GM12878 (cell line): ENCODE results near the gene CACNA2D3. TPM values are rescaled to one million over a fixed set of nuclear protein-coding genes. Genes with fewer than 3 reads are reported as not detected.

Experiments
- ATAC-seq: fragments of 200-7000 bp; cut with Tn5 transposase; 3 replicates; pipeline ENCODE4 v1.9.1; 2020; ENCODE audit warnings: mild to moderate bottlenecking, moderate library complexity
- BruUV-seq: library from RNA; stranded (reverse); fragments of 400-500 nt; replicated peaks from 2 replicates; lab custom pipeline; 2021; lab: Mats Ljungman, UMichigan
- CTCF ChIA-PET: fragments of 300-600 bp; sonication (Branson Sonifier 250); formaldehyde crosslinking; extraction: SDS; loops from one replicate; lab custom pipeline; 2021; ENCODE audit warnings: inconsistent platforms; lab: Yijun Ruan, JAX
- POLR2A ChIA-PET: fragments of 350-600 bp; formaldehyde crosslinking; extraction: SDS; loops from one replicate; lab custom pipeline; 2021; ENCODE audit warnings: inconsistent platforms; lab: Charles Lee
- RAD21 ChIA-PET: fragments of 300-600 bp; sonication (Branson Sonifier 250); formaldehyde crosslinking; loops from one replicate; lab custom pipeline; 2023; ENCODE audit warnings: antibody characterized with exemption; ENCODE audit not compliant: unreplicated experiment; lab: Charles Lee
- SMC1A ChIA-PET: fragments of 300-600 bp; sonication (Branson Sonifier 250); formaldehyde crosslinking; loops from one replicate; lab custom pipeline; 2023; ENCODE audit not compliant: unreplicated experiment, uncharacterized antibody; lab: Charles Lee
- DNase-seq: peaks from one replicate; pipeline ENCODE4 v3.0.0-alpha.2; 2011; ENCODE audit warnings: low read depth, low spot score
- FAIRE-seq: peaks from 3 replicates; lab custom pipeline; 2011; peaks lifted over from hg19 to GRCh38; lab: Jason Lieb, UNC
- H2AFZ ChIP-seq: 2 replicates; pipeline ENCODE4 v1.6.0; 2011; ENCODE audit warnings: low read depth, low read length, control low read depth; ENCODE audit not compliant: control insufficient read depth
- H3K27ac ChIP-seq: 2 replicates; pipeline ENCODE4 v1.5.1; 2011; ENCODE audit warnings: control low read depth; ENCODE audit not compliant: control insufficient read depth, insufficient read depth
- H3K27me3 ChIP-seq, 2 experiments: replicated peaks in 1 of 2; 2 replicates each; pipeline versions ENCODE4 v1.6.0 to v1.6.1; 2011; ENCODE audit warnings: low read length in 1 of 2; ENCODE audit not compliant: control insufficient read depth in 2 of 2, insufficient read depth in 2 of 2
- H3K36me3 ChIP-seq, 2 experiments: 2 replicates each; pipeline ENCODE4 v1.5.1; 2011; ENCODE audit warnings: low read length in 1 of 2; ENCODE audit not compliant: control insufficient read depth in 2 of 2, insufficient read depth in 2 of 2
- H3K4me1 ChIP-seq: 2 replicates; pipeline ENCODE4 v1.6.1; 2011; ENCODE audit warnings: mild to moderate bottlenecking, low read length, moderate library complexity, mixed read lengths; ENCODE audit not compliant: control insufficient read depth, insufficient read depth
- H3K4me2 ChIP-seq: 2 replicates; pipeline ENCODE4 v1.6.0; 2011; ENCODE audit warnings: control low read depth; ENCODE audit not compliant: control insufficient read depth, insufficient read depth
- H3K4me3 ChIP-seq: fragments of 200-600 bp; sonication (generic); 2 replicates; pipeline ENCODE4 v1.5.1; 2016
- H3K79me2 ChIP-seq: 2 replicates; pipeline ENCODE4 v1.6.0; 2011; ENCODE audit warnings: low read length; ENCODE audit not compliant: control insufficient read depth, insufficient read depth
- H3K9ac ChIP-seq: 2 replicates; pipeline ENCODE4 v1.8.0; 2011; ENCODE audit warnings: low read length, control low read depth, mixed read lengths; ENCODE audit not compliant: control insufficient read depth, insufficient read depth
- H3K9me3 ChIP-seq: replicated peaks from 3 replicates; pipeline ENCODE4 v1.5.1; 2011; ENCODE audit warnings: mild to moderate bottlenecking, low read length; ENCODE audit not compliant: control insufficient read depth, insufficient read depth
- H4K20me1 ChIP-seq: 2 replicates; pipeline ENCODE4 v1.6.0; 2011; ENCODE audit not compliant: control insufficient read depth, insufficient read depth
- CHD1 ChIP-seq: IDR thresholded peaks from 2 replicates; pipeline ENCODE4 v1.6.1; 2012; ENCODE audit warnings: low read depth, low read length, improper control_type of control experiment
- EGR1 ChIP-seq, 2 experiments: IDR thresholded peaks; 1 replicate in 1 of 2; 2 replicates in 1 of 2; pipeline ENCODE4 v1.6.1; 2011 to 2012; ENCODE audit warnings: low read depth in 2 of 2, low read length in 2 of 2, borderline replicate concordance in 1 of 2, mild to moderate bottlenecking in 1 of 2, moderate library complexity in 1 of 2
- ESRRA ChIP-seq: IDR thresholded peaks from 2 replicates; pipeline ENCODE4 v1.6.1; 2012; ENCODE audit warnings: mild to moderate bottlenecking, low read length, improper control_type of control experiment
- JUNB ChIP-seq: IDR thresholded peaks from 2 replicates; pipeline ENCODE4 v1.6.1; 2016; ENCODE audit warnings: antibody characterized with exemption, mild to moderate bottlenecking
- POLR2AphosphoS2 ChIP-seq: IDR thresholded peaks from 2 replicates; pipeline ENCODE4 v1.6.1; 2011; ENCODE audit warnings: low read depth, mild to moderate bottlenecking, low read length, improper control_type of control experiment, moderate library complexity
- SMAD5 ChIP-seq: IDR thresholded peaks from 2 replicates; pipeline ENCODE4 v1.6.1; 2016; ENCODE audit warnings: antibody characterized with exemption, low read depth
- ZSCAN29 ChIP-seq: fragments of 450-650 bp; IDR thresholded peaks from 2 replicates; pipeline ENCODE4 v1.6.1; 2017; ENCODE audit warnings: mild to moderate bottlenecking, moderate library complexity
- WGBS: methylation state at CpG from one replicate; pipeline ENCODE4 v1.1.6; 2016; ENCODE audit warnings: low lambda C conversion rate; ENCODE audit not compliant: insufficient replicate concordance, insufficient coverage; ENCODE audit errors: missing lambda C conversion rate; 5-methylcytosine and 5-hydroxymethylcytosine counted together
- in situ Hi-C: fragments of 300-500 bp; cut with MboI; formaldehyde crosslinking; loops from 9 replicates; pipeline ENCODE4 v1.14.3; 2018; ENCODE audit warnings: mixed read lengths
- intact Hi-C: fragments of 100-400 bp; cut with micrococcal nuclease; formaldehyde crosslinking; loops from one replicate; pipeline ENCODE4 v1.14.2; 2022; ENCODE audit not compliant: unreplicated experiment
- polyA plus RNA-seq, 11 experiments: library from polyadenylated mRNA; depleted of rRNA in 4 of 11; unstranded in 6 of 11; stranded (reverse) in 5 of 11; fragments of >200 nt; fragmentation: Nextera tagmentation in 4 of 11; fragmentation: Illumina TruSeq in 1 of 11; extraction: Ambion mirVana in 4 of 11; extraction: Trizol in 1 of 11; gene quantifications; 1 replicate in 1 of 11; 2 replicates in 10 of 11; pipeline versions ENCODE4 v1.2.1 to v1.2.3, GENCODE V29; 2011 to 2016; ENCODE audit warnings: inconsistent platforms in 2 of 11, missing spikeins in 2 of 11, low read depth in 1 of 11
- total RNA-seq, 4 experiments: library from RNA; depleted of rRNA in 3 of 4; stranded (reverse); fragments of >200 nt in 3 of 4; fragmentation: Illumina TruSeq in 1 of 4; extraction: Trizol in 1 of 4; gene quantifications; 2 replicates each; pipeline versions ENCODE4 v1.2.1 to v1.2.3, GENCODE V29; 2013 to 2021
- TF ChIP-seq, protein P1 (sequence below): IDR thresholded peaks from 2 replicates; pipeline ENCODE4 v1.6.1; 2011; ENCODE audit warnings: mild to moderate bottlenecking, low read depth, low read length, moderate library complexity; ENCODE audit not compliant: insufficient replicate concordance

Gene CACNA2D3
- total and polyA plus RNA-seq, 10 of the 15 experiments (the other 5 are each of a cell fraction or from before 2014, with no cell fraction given) = not detected

DNA sequence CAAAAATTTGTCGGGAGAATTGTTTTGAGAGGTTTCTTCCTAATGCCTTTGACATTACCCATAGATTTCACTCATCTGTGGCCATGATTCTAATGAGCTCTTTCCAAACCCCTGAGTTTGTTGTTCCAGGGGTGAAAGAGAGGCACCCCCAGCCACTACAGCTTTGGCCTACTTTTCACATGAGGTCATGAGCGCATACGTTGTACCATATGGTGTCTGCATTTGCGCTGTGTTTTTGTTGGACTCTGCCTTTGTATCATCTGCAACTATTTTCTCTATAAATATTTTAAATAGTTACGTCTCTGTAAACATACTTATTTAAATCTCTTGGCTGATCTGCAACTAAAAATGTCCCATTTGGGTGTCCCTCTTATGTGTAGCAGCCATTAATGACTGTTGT, 697.6 kb downstream of the CACNA2D3 start (continued):
- no peak for TF ChIP-seq ESRRA
- no peak for TF ChIP-seq ZSCAN29
- TF ChIP-seq EGR1 (IDR thresholded peaks at IDR 0.05; ENCODE audit: borderline replicate concordance in 1 of 2, low read depth in 2 of 2, low read length in 2 of 2) = no peak
- no peak for TF ChIP-seq JUNB

DNA sequence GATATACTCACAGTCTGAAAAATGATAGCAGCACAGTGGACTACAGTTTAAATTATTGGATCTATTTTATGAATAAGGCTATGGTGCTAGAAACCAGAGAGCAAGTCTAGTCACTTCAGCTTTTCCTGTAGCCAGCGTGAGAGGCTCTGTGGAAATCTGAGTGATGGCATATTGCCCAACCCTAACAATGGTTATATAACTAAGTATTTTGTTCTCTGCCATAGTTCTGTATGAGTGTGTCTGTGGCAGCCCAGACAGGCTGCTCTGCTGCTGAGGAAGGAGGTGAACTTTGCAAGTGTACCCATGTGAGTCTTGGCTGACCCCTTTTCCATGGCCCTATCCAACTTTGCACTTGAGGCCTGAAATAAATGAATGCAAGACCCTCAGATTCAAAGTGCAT, 699.9 kb downstream of the CACNA2D3 start:
- H4K20me1 ChIP-seq = no peaks in the 10 kb centered on the region
- H3K27me3 ChIP-seq = no peaks in the 10 kb centered on the region
- ChIA-PET RAD21 (no interaction called here), SMC1A (no interaction called here), POLR2A (no interaction called here), CTCF (interaction anchor here (1.5 kb wide), 1 partner anchor 27 kb away, joined by 3 read pairs; no protein-coding TSS in a partner anchor)
- no TSS peak for BruUV-seq
- no peak overlapping the region for H3K9ac ChIP-seq
- ATAC-seq (no peak), DNase-seq (no peak), FAIRE-seq (no peak)
- H3K79me2 ChIP-seq = no peaks in the 10 kb centered on the region
- WGBS = 4% methylated on average over 1 of the region's 1 CpG
- in situ Hi-C loops (no loop called here), intact Hi-C loops (no loop called here)
- no peaks in the 10 kb centered on the region for H3K36me3 ChIP-seq
- no peak overlapping the region for H3K4me2 ChIP-seq
- no peak overlapping the region for H3K27ac ChIP-seq
- no peak overlapping the region for H2AFZ ChIP-seq
- no peaks in the 10 kb centered on the region for H3K9me3 ChIP-seq
- no peak for TF ChIP-seq POLR2AphosphoS2
- TF ChIP-seq CHD1 = no peak
- TF ChIP-seq, protein P1, sequence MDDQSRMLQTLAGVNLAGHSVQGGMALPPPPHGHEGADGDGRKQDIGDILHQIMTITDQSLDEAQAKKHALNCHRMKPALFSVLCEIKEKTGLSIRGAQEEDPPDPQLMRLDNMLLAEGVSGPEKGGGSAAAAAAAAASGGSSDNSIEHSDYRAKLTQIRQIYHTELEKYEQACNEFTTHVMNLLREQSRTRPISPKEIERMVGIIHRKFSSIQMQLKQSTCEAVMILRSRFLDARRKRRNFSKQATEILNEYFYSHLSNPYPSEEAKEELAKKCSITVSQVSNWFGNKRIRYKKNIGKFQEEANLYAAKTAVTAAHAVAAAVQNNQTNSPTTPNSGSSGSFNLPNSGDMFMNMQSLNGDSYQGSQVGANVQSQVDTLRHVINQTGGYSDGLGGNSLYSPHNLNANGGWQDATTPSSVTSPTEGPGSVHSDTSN = no peak
- TF ChIP-seq SMAD5 = no peak
- H3K4me3 ChIP-seq = no peak overlapping the region
- no peaks in the 10 kb centered on the region for H3K4me1 ChIP-seq
